ENCODE results near the gene COL15A1. TPM values are rescaled to one million over a fixed set of nuclear protein-coding genes. Genes with fewer than 3 reads are reported as not detected.

COL15A1 gene
- 0.10 TPM for total RNA-seq (2021; ENCODE audit: unreplicated experiment)
- not detected for polyA plus RNA-seq (2012; ENCODE audit: insufficient read length)
- Bru-seq, nascent RNA, result percentile 4 among the genes with signal in this experiment
- BruChase-seq, experiment 1, labeled RNA remaining after a 2-hour chase, result not detected
- percentile 2 among the genes with signal in this experiment for BruChase-seq, experiment 2, labeled RNA remaining after a 6-hour chase
- long read RNA-seq, result 0 reads

GRCh38 chr9:98943682-98944056 lies at the start of gene COL15A1:
Gene COL15A1 (plus strand): TSS chr9:98943907. CDS start chr9:98944062, 155 bp downstream.
- in situ Hi-C loops (cut with HindIII; ENCODE audit: low pct_unique_long_range_greater_than_20kb, low sequenced_read_pairs) (no loop called here), intact Hi-C loops (cut with micrococcal nuclease; ENCODE audit: unreplicated experiment) (no loop called here)

GRCh38 chr9:98894171-98894570 lies 49.5 kb upstream of the COL15A1 start:
- ChIA-PET CTCF (no interaction called here), POLR2A (no interaction called here)
- intact Hi-C loops (cut with micrococcal nuclease; ENCODE audit: unreplicated experiment) (no loop called here), in situ Hi-C loops (cut with HindIII; ENCODE audit: low pct_unique_long_range_greater_than_20kb, low sequenced_read_pairs) (no loop called here)
- ATAC-seq, result no peak
- Histone ChIP-seq H3K36me3 (ENCODE audit: control insufficient read depth, insufficient read depth, low read length) (no peaks in the 10 kb centered on the region; the same call in 1 of the 2 replicates), H3K4me3 (ENCODE audit: low read depth in 2 of 2, low read length in 2 of 2) (no peak overlapping the region), H3K27ac (ENCODE audit: low read length) (no peak overlapping the region), H3K27me3 (ENCODE audit: control insufficient read depth, insufficient read depth, low read length) (peaks cover 2% of the 10 kb centered on the region; the same call in 1 of the 2 replicates), H3K9me3 (ENCODE audit: control insufficient read depth, insufficient read depth, low read depth, low read length) (no peaks in the 10 kb centered on the region), H3K4me1 (ENCODE audit: control insufficient read depth, insufficient read depth, low read length) (no peaks in the 10 kb centered on the region)
- BruUV-seq (replicated peaks), result no TSS peak
- TF ChIP-seq REST (IDR thresholded peaks at IDR 0.05; ENCODE audit: insufficient read depth in 1 of 2, low read depth in 2 of 2, low read length in 1 of 2) (no peak), SIN3A (IDR thresholded peaks at IDR 0.05; ENCODE audit: borderline replicate concordance, insufficient read depth, low read depth, low read length) (no peak), TCF7L2 (IDR thresholded peaks at IDR 0.05; ENCODE audit: low read depth, low read length) (no peak), POLR2AphosphoS5 (IDR thresholded peaks at IDR 0.05; ENCODE audit: low read depth, low read length) (no peak), CTCF (IDR thresholded peaks at IDR 0.05) (no peak)
- no peak for DNase-seq (ENCODE audit: low read depth, low spot score)

More at GRCh38 chr9:98943682-98944056, at the start of gene COL15A1:
- Histone ChIP-seq H3K27me3 (ENCODE audit: control insufficient read depth, insufficient read depth, low read length) (peaks cover 14% of the 10 kb centered on the region), H3K4me3 (ENCODE audit: low read depth in 2 of 2, low read length in 2 of 2) (peak within 1 kb of the TSS; percentile 23 to 30), H3K4me1 (ENCODE audit: control insufficient read depth, insufficient read depth, low read length) (no peaks in the 10 kb centered on the region; the same call in 1 of the 2 replicates), H3K36me3 (ENCODE audit: control insufficient read depth, insufficient read depth, low read length) (no peaks in the 10 kb centered on the region), H3K27ac (ENCODE audit: low read length) (no peak within 1 kb of the TSS), H3K9me3 (ENCODE audit: control insufficient read depth, insufficient read depth, low read depth, low read length) (no peaks in the 10 kb centered on the region)
- ATAC-seq (peak; percentile 69), DNase-seq (ENCODE audit: low read depth, low spot score) (no peak)
- BruUV-seq (replicated peaks), result no TSS peak
- TF ChIP-seq CTCF (IDR thresholded peaks at IDR 0.05), result no peak
- TF ChIP-seq POLR2AphosphoS5 (IDR thresholded peaks at IDR 0.05; ENCODE audit: low read depth, low read length), result no peak
- no peak for TF ChIP-seq REST (IDR thresholded peaks at IDR 0.05; ENCODE audit: insufficient read depth in 1 of 2, low read depth in 2 of 2, low read length in 1 of 2)
- ChIA-PET POLR2A (no interaction called here), CTCF (no interaction called here)

Data from Panc1 (cell line).